Gastroesophageal sphincter (tissue), 4 donors: ENCODE data around the gene TTN. TPM values are rescaled to one million over a fixed set of nuclear protein-coding genes. Genes with fewer than 3 reads are reported as not detected.

ENCODE experiments used
- ATAC-seq: fragments of 150-250 bp; one replicate; pipeline ENCODE4 v1.9.1; 2016; ENCODE audit warnings: mild to moderate bottlenecking, moderate library complexity
- H3K27ac ChIP-seq, 4 donors: fragments of 200-600 bp; sonication (generic) in 3 of 4; 1 replicate in 3 of 4; 2 replicates in 1 of 4; pipeline ENCODE4 v1.5.1; 2016 to 2019
- H3K27me3 ChIP-seq: fragments of 200-600 bp; sonication (generic); one replicate; pipeline ENCODE4 v1.5.1; 2019
- H3K36me3 ChIP-seq, 2 donors: fragments of 200-600 bp; sonication (generic); one replicate each; pipeline ENCODE4 v1.5.1; 2019; ENCODE audit warnings: control low read depth in 1 of 2
- H3K4me1 ChIP-seq, 3 donors: fragments of 200-600 bp; sonication (generic); 1 replicate in 2 of 3; 2 replicates in 1 of 3; pipeline ENCODE4 v1.5.1; 2016 to 2019; ENCODE audit warnings: control low read depth in 2 of 3
- H3K4me3 ChIP-seq, 2 donors: fragments of 200-600 bp; sonication (generic); one replicate each; pipeline ENCODE4 v1.5.1; 2019; ENCODE audit warnings: mild to moderate bottlenecking in 1 of 2, moderate library complexity in 1 of 2
- H3K9me3 ChIP-seq, 3 donors: fragments of 200-600 bp; sonication (generic); one replicate each; pipeline ENCODE4 v1.5.1; 2017 to 2019; ENCODE audit warnings: control low read depth in 2 of 3
- CTCF ChIP-seq, 4 experiments: fragments of 200-600 bp in 2 of 4; fragments of 450-650 bp in 2 of 4; sonication (generic) in 1 of 4; IDR thresholded peaks; one replicate each; pipeline ENCODE4 v1.5.1; 2017 to 2019; ENCODE audit warnings: antibody characterized with exemption in 4 of 4, mild to moderate bottlenecking in 2 of 4, moderate library complexity in 2 of 4
- EP300 ChIP-seq: sonication (generic); formaldehyde crosslinking; IDR thresholded peaks from one replicate; pipeline ENCODE4 v1.6.1; 2017; ENCODE audit warnings: antibody characterized with exemption, mild to moderate bottlenecking
- POLR2A ChIP-seq, 2 donors: fragments of 450-650 bp; IDR thresholded peaks; one replicate each; pipeline ENCODE4 v1.6.1; 2017; ENCODE audit warnings: antibody characterized with exemption in 2 of 2, mild to moderate bottlenecking in 2 of 2, moderate library complexity in 1 of 2
- POLR2AphosphoS5 ChIP-seq: sonication (generic); formaldehyde crosslinking; IDR thresholded peaks from one replicate; pipeline ENCODE4 v1.6.1; 2017; ENCODE audit warnings: antibody characterized with exemption
- WGBS, 2 donors: methylation state at CpG; one replicate each; pipeline ENCODE4 v1.1.5; 2018; ENCODE audit warnings: low coverage in 1 of 2; 5-methylcytosine and 5-hydroxymethylcytosine counted together
- total RNA-seq, 4 donors: library from RNA; depleted of rRNA; stranded (reverse); fragments of >200 nt; gene quantifications; one replicate each; pipeline ENCODE4 v1.1.0, GENCODE V29; 2016

The TTN gene
- total RNA-seq, 4 donors from 2014 or later = 5.0 to 12.8 (median 8.3) TPM

- ATAC-seq = no peak
- H3K4me3 ChIP-seq = no peak overlapping the region
- peaks cover 9 to 41% (median 18%) of the 10 kb centered on the region in 3 donors for H3K4me1 ChIP-seq
- peak overlapping the region in 1 of 4 donors; percentile 61 for H3K27ac ChIP-seq
- no peaks in the 10 kb centered on the region for H3K9me3 ChIP-seq
- 29 to 53% methylated on average over 2 of the region's 2 CpGs for WGBS, 2 donors
- H3K36me3 ChIP-seq = no peaks in the 10 kb centered on the region
- TF ChIP-seq POLR2A (IDR thresholded peaks at IDR 0.05) (no peak), EP300 (no peak), CTCF (IDR thresholded peaks at IDR 0.05) (no peak), POLR2AphosphoS5 (no peak)
- no peaks in the 10 kb centered on the region for H3K27me3 ChIP-seq
Observed at GRCh38 chr2:178845566-178846457, 38.6 kb upstream of the TTN start.

- H3K36me3 ChIP-seq = no peaks in the 10 kb centered on the region
- H3K27me3 ChIP-seq = no peaks in the 10 kb centered on the region
- no peak for TF ChIP-seq CTCF (IDR thresholded peaks at IDR 0.05)
- TF ChIP-seq EP300 = no peak
- no peak for TF ChIP-seq POLR2A (IDR thresholded peaks at IDR 0.05)
- TF ChIP-seq POLR2AphosphoS5 = no peak
- H3K4me3 ChIP-seq = no peak overlapping the region
- peak overlapping the region in 2 of 4 donors; percentile 39 to 61 for H3K27ac ChIP-seq
- peaks cover 9 to 33% (median 18%) of the 10 kb centered on the region in 3 donors for H3K4me1 ChIP-seq
- WGBS, 2 donors = 20 to 35% methylated on average over 2 of the region's 2 CpGs
- no peaks in the 10 kb centered on the region for H3K9me3 ChIP-seq
- no peak for ATAC-seq
Observed at GRCh38 chr2:178844701-178845100, 37.5 kb upstream of the TTN start.

- H3K4me1 ChIP-seq = peaks cover 9 to 33% (median 18%) of the 10 kb centered on the region in 3 donors
- WGBS, 2 donors = 42 to 51% methylated on average over 4 of the region's 4 CpGs
- H3K27ac ChIP-seq = peak overlapping the region in 3 of 4 donors; percentile 5 to 61 (median 39)
- no peaks in the 10 kb centered on the region for H3K9me3 ChIP-seq
- H3K27me3 ChIP-seq = no peaks in the 10 kb centered on the region
- H3K4me3 ChIP-seq = no peak overlapping the region
- TF ChIP-seq POLR2A (IDR thresholded peaks at IDR 0.05) = no peak
- no peak for TF ChIP-seq POLR2AphosphoS5
- TF ChIP-seq CTCF (IDR thresholded peaks at IDR 0.05) = no peak
- no peak for TF ChIP-seq EP300
- ATAC-seq = no peak
- H3K36me3 ChIP-seq = no peaks in the 10 kb centered on the region
Observed at GRCh38 chr2:178844269-178844668, 37.0 kb upstream of the TTN start.

- Histone ChIP-seq H3K36me3 (no peaks in the 10 kb centered on the region), H3K4me3 (no peak overlapping the region), H3K27me3 (no peaks in the 10 kb centered on the region), H3K9me3 (no peaks in the 10 kb centered on the region), H3K4me1 (peaks cover 9 to 33% (median 18%) of the 10 kb centered on the region in 3 donors), H3K27ac (peak overlapping the region in 1 of 4 donors; percentile 61)
- TF ChIP-seq POLR2AphosphoS5 = no peak
- TF ChIP-seq EP300 = no peak
- TF ChIP-seq CTCF (IDR thresholded peaks at IDR 0.05) = no peak
- 88% methylated on average over 1 of the region's 1 CpG; no CpG with 5 or more reads in 1 of the 2 donors for WGBS, 2 donors
- ATAC-seq = no peak
Observed at GRCh38 chr2:178843697-178844096, 36.5 kb upstream of the TTN start.

GRCh38 chr2:178836807-178837206 is 29.6 kb upstream of the TTN start:
- Histone ChIP-seq H3K9me3 (no peaks in the 10 kb centered on the region), H3K4me3 (no peak overlapping the region), H3K27ac (no peak overlapping the region), H3K36me3 (no peaks in the 10 kb centered on the region), H3K27me3 (no peaks in the 10 kb centered on the region), H3K4me1 (no peaks in the 10 kb centered on the region)
- no peak for ATAC-seq
- WGBS, 2 donors = 40% methylated on average over 4 of the region's 4 CpGs; no CpG with 5 or more reads in 1 of the 2 donors
- TF ChIP-seq POLR2AphosphoS5 (no peak), POLR2A (IDR thresholded peaks at IDR 0.05) (no peak), CTCF (IDR thresholded peaks at IDR 0.05) (no peak), EP300 (no peak)
